ENCODE data around the gene LMO4.

- TF ChIP-seq CTCF (IDR thresholded peaks at IDR 0.05; ENCODE audit: low read length), result no peak
- no peak for TF ChIP-seq EZH2phosphoT487 (IDR thresholded peaks at IDR 0.05; ENCODE audit: low read length)
These were observed 21.4 kb upstream of the LMO4 start for GRCh38 chr1:87307306-87307705.

Measured in MM.1S (cell line).